Measurements from ENCODE around the gene ZNF697.

DNA sequence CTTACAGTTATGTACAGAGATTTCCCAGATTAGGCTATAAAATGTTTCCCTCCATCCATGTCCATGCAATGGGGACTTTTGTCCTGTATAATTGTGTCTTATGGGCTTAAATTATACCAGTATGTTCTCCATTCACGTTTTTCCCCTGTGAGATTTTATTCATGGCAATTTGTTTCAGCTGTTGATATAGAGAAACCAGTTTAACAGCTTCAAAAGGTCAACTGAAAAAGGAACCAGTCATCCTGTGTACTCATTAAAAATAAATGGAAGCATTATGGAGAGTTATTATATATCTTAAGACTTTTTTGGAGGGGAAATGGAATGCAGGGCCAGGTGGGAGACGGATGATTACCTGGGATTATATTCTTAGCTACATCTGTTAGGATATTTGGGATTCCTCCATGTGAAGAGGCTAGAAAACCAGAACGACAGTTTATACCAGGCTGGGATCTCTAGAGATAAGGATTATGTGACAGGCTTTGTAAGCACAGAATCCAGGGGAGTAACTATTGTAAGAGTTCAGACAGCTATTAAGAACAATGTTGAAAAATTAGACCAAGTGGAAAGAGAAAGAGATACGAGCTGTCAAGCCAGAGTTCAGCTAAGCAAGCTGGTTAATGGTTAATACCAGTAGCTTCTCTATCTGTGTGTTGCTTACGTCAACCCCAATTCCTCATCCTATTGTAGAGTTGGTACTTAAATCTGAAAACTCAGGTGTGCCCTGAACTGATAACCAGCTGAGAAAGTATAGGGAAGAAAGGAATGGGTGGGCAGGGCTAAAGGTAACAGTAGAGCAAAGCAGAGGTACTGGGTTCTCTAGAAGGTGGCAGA is 12.4 kb upstream of the ZNF697 start:
- TF ChIP-seq, protein P1, sequence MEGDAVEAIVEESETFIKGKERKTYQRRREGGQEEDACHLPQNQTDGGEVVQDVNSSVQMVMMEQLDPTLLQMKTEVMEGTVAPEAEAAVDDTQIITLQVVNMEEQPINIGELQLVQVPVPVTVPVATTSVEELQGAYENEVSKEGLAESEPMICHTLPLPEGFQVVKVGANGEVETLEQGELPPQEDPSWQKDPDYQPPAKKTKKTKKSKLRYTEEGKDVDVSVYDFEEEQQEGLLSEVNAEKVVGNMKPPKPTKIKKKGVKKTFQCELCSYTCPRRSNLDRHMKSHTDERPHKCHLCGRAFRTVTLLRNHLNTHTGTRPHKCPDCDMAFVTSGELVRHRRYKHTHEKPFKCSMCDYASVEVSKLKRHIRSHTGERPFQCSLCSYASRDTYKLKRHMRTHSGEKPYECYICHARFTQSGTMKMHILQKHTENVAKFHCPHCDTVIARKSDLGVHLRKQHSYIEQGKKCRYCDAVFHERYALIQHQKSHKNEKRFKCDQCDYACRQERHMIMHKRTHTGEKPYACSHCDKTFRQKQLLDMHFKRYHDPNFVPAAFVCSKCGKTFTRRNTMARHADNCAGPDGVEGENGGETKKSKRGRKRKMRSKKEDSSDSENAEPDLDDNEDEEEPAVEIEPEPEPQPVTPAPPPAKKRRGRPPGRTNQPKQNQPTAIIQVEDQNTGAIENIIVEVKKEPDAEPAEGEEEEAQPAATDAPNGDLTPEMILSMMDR (IDR thresholded peaks at IDR 0.05) = no peak
- TF ChIP-seq POLR2AphosphoS5 (IDR thresholded peaks at IDR 0.05; ENCODE audit: low read depth, low read length) = no peak
- TF ChIP-seq SIN3A (IDR thresholded peaks at IDR 0.05; ENCODE audit: borderline replicate concordance, insufficient read depth, low read depth, low read length) = no peak
- TF ChIP-seq TCF7L2 (IDR thresholded peaks at IDR 0.05; ENCODE audit: low read depth, low read length) = no peak
- TF ChIP-seq, protein P2, sequence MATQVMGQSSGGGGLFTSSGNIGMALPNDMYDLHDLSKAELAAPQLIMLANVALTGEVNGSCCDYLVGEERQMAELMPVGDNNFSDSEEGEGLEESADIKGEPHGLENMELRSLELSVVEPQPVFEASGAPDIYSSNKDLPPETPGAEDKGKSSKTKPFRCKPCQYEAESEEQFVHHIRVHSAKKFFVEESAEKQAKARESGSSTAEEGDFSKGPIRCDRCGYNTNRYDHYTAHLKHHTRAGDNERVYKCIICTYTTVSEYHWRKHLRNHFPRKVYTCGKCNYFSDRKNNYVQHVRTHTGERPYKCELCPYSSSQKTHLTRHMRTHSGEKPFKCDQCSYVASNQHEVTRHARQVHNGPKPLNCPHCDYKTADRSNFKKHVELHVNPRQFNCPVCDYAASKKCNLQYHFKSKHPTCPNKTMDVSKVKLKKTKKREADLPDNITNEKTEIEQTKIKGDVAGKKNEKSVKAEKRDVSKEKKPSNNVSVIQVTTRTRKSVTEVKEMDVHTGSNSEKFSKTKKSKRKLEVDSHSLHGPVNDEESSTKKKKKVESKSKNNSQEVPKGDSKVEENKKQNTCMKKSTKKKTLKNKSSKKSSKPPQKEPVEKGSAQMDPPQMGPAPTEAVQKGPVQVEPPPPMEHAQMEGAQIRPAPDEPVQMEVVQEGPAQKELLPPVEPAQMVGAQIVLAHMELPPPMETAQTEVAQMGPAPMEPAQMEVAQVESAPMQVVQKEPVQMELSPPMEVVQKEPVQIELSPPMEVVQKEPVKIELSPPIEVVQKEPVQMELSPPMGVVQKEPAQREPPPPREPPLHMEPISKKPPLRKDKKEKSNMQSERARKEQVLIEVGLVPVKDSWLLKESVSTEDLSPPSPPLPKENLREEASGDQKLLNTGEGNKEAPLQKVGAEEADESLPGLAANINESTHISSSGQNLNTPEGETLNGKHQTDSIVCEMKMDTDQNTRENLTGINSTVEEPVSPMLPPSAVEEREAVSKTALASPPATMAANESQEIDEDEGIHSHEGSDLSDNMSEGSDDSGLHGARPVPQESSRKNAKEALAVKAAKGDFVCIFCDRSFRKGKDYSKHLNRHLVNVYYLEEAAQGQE (IDR thresholded peaks at IDR 0.05; ENCODE audit: insufficient read depth in 1 of 2, low read depth in 2 of 2, low read length in 1 of 2) = no peak

Data from Panc1 (cell line).